ENCODE results near the gene CCAR1.

DNA sequence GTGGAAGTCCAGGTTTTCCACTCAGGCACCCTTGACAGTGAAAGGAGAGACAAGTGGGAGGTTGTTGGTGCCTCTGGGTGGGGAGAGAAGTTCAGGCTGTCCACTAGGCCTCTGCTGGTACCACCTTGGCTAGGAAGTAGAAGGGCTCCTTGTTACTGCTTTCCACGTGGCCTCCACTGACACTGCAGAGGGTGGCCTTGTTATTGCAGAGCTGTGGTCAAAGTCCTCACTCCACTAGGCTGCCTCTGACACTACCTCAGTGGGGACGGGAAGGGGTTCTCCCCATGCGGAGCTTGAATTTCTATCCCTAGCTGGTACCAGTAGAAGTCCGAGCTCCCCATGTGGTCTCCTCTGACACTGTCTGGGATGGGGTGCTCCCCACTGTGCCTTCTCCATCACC lies 91.4 kb downstream of the CCAR1 start:
- TF ChIP-seq SP1 (IDR thresholded peaks at IDR 0.05) (no peak), ZNF384 (IDR thresholded peaks at IDR 0.05) (no peak), FOXM1 (IDR thresholded peaks at IDR 0.05; ENCODE audit: borderline replicate concordance) (no peak), FOXK2 (IDR thresholded peaks at IDR 0.05) (no peak), ARNT (IDR thresholded peaks at IDR 0.05) (no peak), BHLHE40 (IDR thresholded peaks at IDR 0.05; ENCODE audit: borderline replicate concordance) (no peak), FOXA1 (IDR thresholded peaks at IDR 0.05) (no peak), SUZ12 (IDR thresholded peaks at IDR 0.05) (no peak)

All from HEK293T (cell line).